DMS 273 (cell line): Measurements from ENCODE around the gene CBLN4.

Experiments
- DNase-seq: peaks from one replicate; lab custom pipeline; 2025; ENCODE audit not compliant: unreplicated experiment; lab: John Stamatoyannopoulos, UW

The CBLN4 gene

GRCh38 chr20:55947701-55948100 is 57.6 kb downstream of the CBLN4 start:
- no peak for DNase-seq
